GM23338 (cell line): ENCODE data around the gene CYP4F22. TPM values are rescaled to one million over a fixed set of nuclear protein-coding genes. Genes with fewer than 3 reads are reported as not detected.

Experiments used
- ATAC-seq: fragments of 200-7000 bp; cut with Tn5 transposase; 3 replicates; pipeline ENCODE4 v1.9.1; 2020
- DNase-seq: peaks from one replicate; pipeline ENCODE4 v3.0.0-alpha.2; 2015; ENCODE audit warnings: low spot score
- H2AFZ ChIP-seq: fragments of 200-600 bp; sonication (generic); 2 replicates; pipeline ENCODE4 v1.8.0; 2016; ENCODE audit warnings: antibody characterized with exemption, mild to moderate bottlenecking, moderate library complexity
- H3F3A ChIP-seq: fragments of 200-600 bp; sonication (generic); replicated peaks from 2 replicates; pipeline ENCODE4 v1.8.0; 2017; ENCODE audit warnings: antibody characterized with exemption, mixed run types, low read depth
- H3K27ac ChIP-seq: fragments of 200-600 bp; sonication (generic); 2 replicates; pipeline ENCODE4 v1.6.1; 2016; ENCODE audit warnings: low read depth
- H3K27me3 ChIP-seq: fragments of 200-600 bp; sonication (generic); 2 replicates; pipeline ENCODE4 v1.8.0; 2016; ENCODE audit warnings: mild to moderate bottlenecking, mixed run types, moderate library complexity; ENCODE audit not compliant: insufficient read depth
- H3K36me3 ChIP-seq: fragments of 200-600 bp; sonication (generic); 2 replicates; pipeline ENCODE4 v1.8.0; 2016; ENCODE audit warnings: mild to moderate bottlenecking; ENCODE audit not compliant: insufficient read depth
- H3K4me1 ChIP-seq: fragments of 200-600 bp; sonication (generic); 2 replicates; pipeline ENCODE4 v1.8.0; 2016; ENCODE audit warnings: mild to moderate bottlenecking, moderate library complexity; ENCODE audit not compliant: insufficient read depth
- H3K4me2 ChIP-seq: fragments of 200-600 bp; sonication (generic); 2 replicates; pipeline ENCODE4 v1.7.1; 2017; ENCODE audit warnings: mixed run types
- H3K4me3 ChIP-seq: fragments of 200-600 bp; sonication (generic); 2 replicates; pipeline ENCODE4 v1.6.1; 2016; ENCODE audit warnings: mixed run types
- H3K79me2 ChIP-seq: fragments of 200-600 bp; sonication (generic); replicated peaks from 2 replicates; pipeline ENCODE4 v1.8.0; 2017; ENCODE audit warnings: mild to moderate bottlenecking; ENCODE audit not compliant: insufficient read depth
- H3K9me2 ChIP-seq: fragments of 200-600 bp; sonication (generic); 2 replicates; pipeline ENCODE4 v1.8.0; 2017; ENCODE audit not compliant: insufficient read depth
- H4K20me1 ChIP-seq: fragments of 200-600 bp; sonication (generic); replicated peaks from 2 replicates; pipeline ENCODE4 v1.8.0; 2017; ENCODE audit warnings: mild to moderate bottlenecking; ENCODE audit not compliant: insufficient read depth
- H3K27ac Mint-ChIP-seq: 2 replicates; pipeline ENCODE4 v1.8.0; 2020; ENCODE audit warnings: inconsistent platforms, mild to moderate bottlenecking, moderate library complexity, mixed read lengths
- H3K27me3 Mint-ChIP-seq: 3 replicates; pipeline ENCODE4 v1.8.0; 2022; ENCODE audit warnings: low read depth, mild to moderate bottlenecking, moderate library complexity, mixed read lengths, inconsistent platforms; ENCODE audit not compliant: insufficient read depth, poor library complexity
- H3K36me3 Mint-ChIP-seq: 3 replicates; pipeline ENCODE4 v1.8.0; 2021; ENCODE audit warnings: low read depth, mild to moderate bottlenecking, inconsistent platforms, moderate library complexity, mixed read lengths
- H3K4me1 Mint-ChIP-seq: 3 replicates; pipeline ENCODE4 v1.8.0; 2020; ENCODE audit warnings: mild to moderate bottlenecking, inconsistent platforms, mixed read lengths
- H3K4me3 Mint-ChIP-seq: 3 replicates; pipeline ENCODE4 v1.8.0; 2021; ENCODE audit warnings: moderate library complexity, mild to moderate bottlenecking, inconsistent platforms, mixed read lengths
- H3K9me3 Mint-ChIP-seq: 3 replicates; pipeline ENCODE4 v1.8.0; 2020; ENCODE audit warnings: moderate library complexity, mild to moderate bottlenecking, inconsistent platforms, mixed read lengths
- ZNF114 ChIP-seq: fragments of 250-450 bp; sonication (Bioruptor Pico); IDR thresholded peaks from 2 replicates; pipeline ENCODE4 v1.5.0; 2020; ENCODE audit warnings: mild to moderate bottlenecking, moderate library complexity
- polyA plus RNA-seq: library from polyadenylated mRNA; unstranded; fragments of >200 nt; fragmentation: Nextera tagmentation; extraction: Ambion mirVana; gene quantifications from 2 replicates; pipeline ENCODE4 v1.2.1, GENCODE V29; 2016
- total RNA-seq: library from RNA; depleted of rRNA; stranded (reverse); fragments of >200 nt; shearing (Covaris generic); gene quantifications from 2 replicates; pipeline ENCODE4 v1.2.3, GENCODE V29; 2014
- TF ChIP-seq, protein P1 (sequence below): IDR thresholded peaks from 2 replicates; pipeline ENCODE4 v1.6.1; 2016; ENCODE audit warnings: antibody characterized with exemption
- TF ChIP-seq, protein P2 (sequence below): IDR thresholded peaks from one replicate; pipeline ENCODE4 v1.6.1; 2018; ENCODE audit warnings: antibody characterized with exemption; ENCODE audit not compliant: unreplicated experiment
- TF ChIP-seq, protein P3 (sequence below): fragments of 250-450 bp; sonication (Bioruptor Pico); IDR thresholded peaks from 2 replicates; pipeline ENCODE4 v1.5.0; 2020; ENCODE audit warnings: mild to moderate bottlenecking, moderate library complexity

CYP4F22 gene
- total and polyA plus RNA-seq, 2 experiments from 2014 or later: 0.24 to 1.5 TPM

DNA sequence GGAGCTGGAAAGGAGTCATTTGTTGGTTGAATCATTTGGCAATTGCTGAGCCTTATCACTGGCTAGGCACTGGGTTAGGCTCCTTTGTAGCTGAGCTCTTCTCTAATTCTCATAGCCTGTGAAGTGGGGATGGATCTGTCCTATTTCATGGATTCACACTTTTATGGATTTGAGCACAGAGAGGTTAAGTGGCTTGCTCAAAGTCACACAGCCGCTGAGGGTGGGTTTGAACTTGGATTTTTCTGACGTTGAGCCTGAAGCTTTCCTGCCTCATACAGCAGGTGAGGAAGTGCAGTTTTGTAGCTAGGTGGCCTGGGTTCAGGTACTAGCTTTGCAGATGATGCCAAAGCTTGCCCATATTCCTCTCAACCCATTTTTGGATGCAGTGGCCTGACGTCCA is 19.4 kb downstream of the CYP4F22 start:
- Mint-ChIP-seq H3K27me3 (peaks cover 2% of the 10 kb centered on the region), H3K4me3 (no peak overlapping the region), H3K9me3 (peaks cover 93% of the 10 kb centered on the region), H3K36me3 (peaks cover 40% of the 10 kb centered on the region), H3K4me1 (no peaks in the 10 kb centered on the region), H3K27ac (no peak overlapping the region)
- no peaks in the 10 kb centered on the region for H3K27me3 ChIP-seq
- ATAC-seq (no peak), DNase-seq (no peak)
- H3K27ac ChIP-seq: no peak overlapping the region
- TF ChIP-seq, protein P1, sequence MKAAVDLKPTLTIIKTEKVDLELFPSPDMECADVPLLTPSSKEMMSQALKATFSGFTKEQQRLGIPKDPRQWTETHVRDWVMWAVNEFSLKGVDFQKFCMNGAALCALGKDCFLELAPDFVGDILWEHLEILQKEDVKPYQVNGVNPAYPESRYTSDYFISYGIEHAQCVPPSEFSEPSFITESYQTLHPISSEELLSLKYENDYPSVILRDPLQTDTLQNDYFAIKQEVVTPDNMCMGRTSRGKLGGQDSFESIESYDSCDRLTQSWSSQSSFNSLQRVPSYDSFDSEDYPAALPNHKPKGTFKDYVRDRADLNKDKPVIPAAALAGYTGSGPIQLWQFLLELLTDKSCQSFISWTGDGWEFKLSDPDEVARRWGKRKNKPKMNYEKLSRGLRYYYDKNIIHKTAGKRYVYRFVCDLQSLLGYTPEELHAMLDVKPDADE: no peak
- TF ChIP-seq ZNF114 (CRISPR knock-in tag): no peak
- TF ChIP-seq, protein P2, sequence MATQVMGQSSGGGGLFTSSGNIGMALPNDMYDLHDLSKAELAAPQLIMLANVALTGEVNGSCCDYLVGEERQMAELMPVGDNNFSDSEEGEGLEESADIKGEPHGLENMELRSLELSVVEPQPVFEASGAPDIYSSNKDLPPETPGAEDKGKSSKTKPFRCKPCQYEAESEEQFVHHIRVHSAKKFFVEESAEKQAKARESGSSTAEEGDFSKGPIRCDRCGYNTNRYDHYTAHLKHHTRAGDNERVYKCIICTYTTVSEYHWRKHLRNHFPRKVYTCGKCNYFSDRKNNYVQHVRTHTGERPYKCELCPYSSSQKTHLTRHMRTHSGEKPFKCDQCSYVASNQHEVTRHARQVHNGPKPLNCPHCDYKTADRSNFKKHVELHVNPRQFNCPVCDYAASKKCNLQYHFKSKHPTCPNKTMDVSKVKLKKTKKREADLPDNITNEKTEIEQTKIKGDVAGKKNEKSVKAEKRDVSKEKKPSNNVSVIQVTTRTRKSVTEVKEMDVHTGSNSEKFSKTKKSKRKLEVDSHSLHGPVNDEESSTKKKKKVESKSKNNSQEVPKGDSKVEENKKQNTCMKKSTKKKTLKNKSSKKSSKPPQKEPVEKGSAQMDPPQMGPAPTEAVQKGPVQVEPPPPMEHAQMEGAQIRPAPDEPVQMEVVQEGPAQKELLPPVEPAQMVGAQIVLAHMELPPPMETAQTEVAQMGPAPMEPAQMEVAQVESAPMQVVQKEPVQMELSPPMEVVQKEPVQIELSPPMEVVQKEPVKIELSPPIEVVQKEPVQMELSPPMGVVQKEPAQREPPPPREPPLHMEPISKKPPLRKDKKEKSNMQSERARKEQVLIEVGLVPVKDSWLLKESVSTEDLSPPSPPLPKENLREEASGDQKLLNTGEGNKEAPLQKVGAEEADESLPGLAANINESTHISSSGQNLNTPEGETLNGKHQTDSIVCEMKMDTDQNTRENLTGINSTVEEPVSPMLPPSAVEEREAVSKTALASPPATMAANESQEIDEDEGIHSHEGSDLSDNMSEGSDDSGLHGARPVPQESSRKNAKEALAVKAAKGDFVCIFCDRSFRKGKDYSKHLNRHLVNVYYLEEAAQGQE: no peak
- TF ChIP-seq, protein P3, sequence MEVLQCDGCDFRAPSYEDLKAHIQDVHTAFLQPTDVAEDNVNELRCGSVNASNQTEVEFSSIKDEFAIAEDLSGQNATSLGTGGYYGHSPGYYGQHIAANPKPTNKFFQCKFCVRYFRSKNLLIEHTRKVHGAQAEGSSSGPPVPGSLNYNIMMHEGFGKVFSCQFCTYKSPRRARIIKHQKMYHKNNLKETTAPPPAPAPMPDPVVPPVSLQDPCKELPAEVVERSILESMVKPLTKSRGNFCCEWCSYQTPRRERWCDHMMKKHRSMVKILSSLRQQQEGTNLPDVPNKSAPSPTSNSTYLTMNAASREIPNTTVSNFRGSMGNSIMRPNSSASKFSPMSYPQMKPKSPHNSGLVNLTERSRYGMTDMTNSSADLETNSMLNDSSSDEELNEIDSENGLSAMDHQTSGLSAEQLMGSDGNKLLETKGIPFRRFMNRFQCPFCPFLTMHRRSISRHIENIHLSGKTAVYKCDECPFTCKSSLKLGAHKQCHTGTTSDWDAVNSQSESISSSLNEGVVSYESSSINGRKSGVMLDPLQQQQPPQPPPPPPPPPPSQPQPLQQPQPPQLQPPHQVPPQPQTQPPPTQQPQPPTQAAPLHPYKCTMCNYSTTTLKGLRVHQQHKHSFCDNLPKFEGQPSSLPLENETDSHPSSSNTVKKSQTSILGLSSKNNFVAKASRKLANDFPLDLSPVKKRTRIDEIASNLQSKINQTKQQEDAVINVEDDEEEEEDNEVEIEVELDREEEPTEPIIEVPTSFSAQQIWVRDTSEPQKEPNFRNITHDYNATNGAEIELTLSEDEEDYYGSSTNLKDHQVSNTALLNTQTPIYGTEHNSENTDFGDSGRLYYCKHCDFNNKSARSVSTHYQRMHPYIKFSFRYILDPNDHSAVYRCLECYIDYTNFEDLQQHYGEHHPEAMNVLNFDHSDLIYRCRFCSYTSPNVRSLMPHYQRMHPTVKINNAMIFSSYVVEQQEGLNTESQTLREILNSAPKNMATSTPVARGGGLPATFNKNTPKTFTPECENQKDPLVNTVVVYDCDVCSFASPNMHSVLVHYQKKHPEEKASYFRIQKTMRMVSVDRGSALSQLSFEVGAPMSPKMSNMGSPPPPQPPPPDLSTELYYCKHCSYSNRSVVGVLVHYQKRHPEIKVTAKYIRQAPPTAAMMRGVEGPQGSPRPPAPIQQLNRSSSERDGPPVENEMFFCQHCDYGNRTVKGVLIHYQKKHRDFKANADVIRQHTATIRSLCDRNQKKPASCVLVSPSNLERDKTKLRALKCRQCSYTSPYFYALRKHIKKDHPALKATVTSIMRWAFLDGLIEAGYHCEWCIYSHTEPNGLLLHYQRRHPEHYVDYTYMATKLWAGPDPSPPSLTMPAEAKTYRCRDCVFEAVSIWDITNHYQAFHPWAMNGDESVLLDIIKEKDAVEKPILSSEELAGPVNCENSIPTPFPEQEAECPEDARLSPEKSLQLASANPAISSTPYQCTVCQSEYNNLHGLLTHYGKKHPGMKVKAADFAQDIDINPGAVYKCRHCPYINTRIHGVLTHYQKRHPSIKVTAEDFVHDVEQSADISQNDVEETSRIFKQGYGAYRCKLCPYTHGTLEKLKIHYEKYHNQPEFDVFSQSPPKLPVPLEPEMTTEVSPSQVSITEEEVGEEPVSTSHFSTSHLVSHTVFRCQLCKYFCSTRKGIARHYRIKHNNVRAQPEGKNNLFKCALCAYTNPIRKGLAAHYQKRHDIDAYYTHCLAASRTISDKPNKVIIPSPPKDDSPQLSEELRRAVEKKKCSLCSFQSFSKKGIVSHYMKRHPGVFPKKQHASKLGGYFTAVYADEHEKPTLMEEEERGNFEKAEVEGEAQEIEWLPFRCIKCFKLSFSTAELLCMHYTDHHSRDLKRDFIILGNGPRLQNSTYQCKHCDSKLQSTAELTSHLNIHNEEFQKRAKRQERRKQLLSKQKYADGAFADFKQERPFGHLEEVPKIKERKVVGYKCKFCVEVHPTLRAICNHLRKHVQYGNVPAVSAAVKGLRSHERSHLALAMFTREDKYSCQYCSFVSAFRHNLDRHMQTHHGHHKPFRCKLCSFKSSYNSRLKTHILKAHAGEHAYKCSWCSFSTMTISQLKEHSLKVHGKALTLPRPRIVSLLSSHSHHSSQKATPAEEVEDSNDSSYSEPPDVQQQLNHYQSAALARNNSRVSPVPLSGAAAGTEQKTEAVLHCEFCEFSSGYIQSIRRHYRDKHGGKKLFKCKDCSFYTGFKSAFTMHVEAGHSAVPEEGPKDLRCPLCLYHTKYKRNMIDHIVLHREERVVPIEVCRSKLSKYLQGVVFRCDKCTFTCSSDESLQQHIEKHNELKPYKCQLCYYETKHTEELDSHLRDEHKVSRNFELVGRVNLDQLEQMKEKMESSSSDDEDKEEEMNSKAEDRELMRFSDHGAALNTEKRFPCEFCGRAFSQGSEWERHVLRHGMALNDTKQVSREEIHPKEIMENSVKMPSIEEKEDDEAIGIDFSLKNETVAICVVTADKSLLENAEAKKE (CRISPR knock-in tag): no peak
- no peak overlapping the region for H3K4me3 ChIP-seq
- no peak overlapping the region for H3K4me2 ChIP-seq
- no peak overlapping the region for H2AFZ ChIP-seq
- H3K4me1 ChIP-seq: no peaks in the 10 kb centered on the region
- H3K36me3 ChIP-seq: no peaks in the 10 kb centered on the region; the same call in 1 of the 2 replicates
- no peaks in the 10 kb centered on the region for H3F3A ChIP-seq
- H3K79me2 ChIP-seq: no peaks in the 10 kb centered on the region
- no peaks in the 10 kb centered on the region for H4K20me1 ChIP-seq
- no peaks in the 10 kb centered on the region for H3K9me2 ChIP-seq
